ENCODE measurements around the gene SYT13.

DNA sequence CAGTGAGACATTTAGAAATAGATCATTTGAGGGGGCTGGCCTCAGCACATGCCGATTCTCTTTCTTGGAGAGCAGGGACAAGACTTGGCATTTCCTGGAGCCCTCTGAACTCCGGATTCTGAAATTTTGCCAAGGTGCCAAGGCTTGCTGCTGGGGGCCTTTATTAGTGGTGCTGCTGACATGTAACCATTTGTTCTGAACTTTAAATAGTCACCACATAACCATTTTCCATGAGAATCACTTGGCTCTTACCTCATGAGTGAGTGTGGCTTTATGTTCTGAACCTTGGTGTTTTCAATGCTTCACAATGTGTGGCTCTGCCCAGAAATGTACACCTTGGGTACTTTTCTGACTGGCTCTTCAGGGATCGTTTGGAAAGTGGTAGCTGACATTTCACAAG is 33.3 kb downstream of the SYT13 start:
- TF ChIP-seq YY1 (IDR thresholded peaks at IDR 0.05; ENCODE audit: insufficient read depth, insufficient read length) (no peak), SUZ12 (IDR thresholded peaks at IDR 0.05; ENCODE audit: extremely low read depth, insufficient read depth, insufficient read length) (no peak)
